Liver (tissue), 9 donors: ENCODE results near the gene CDC14A. TPM values are rescaled to one million over a fixed set of nuclear protein-coding genes. Genes with fewer than 3 reads are reported as not detected.

ENCODE experiments used
- DNase-seq: peaks from one replicate; pipeline ENCODE4 v3.0.0-alpha.2; 2017; ENCODE audit warnings: low spot score
- H3K27ac ChIP-seq, 2 donors: one replicate each; pipeline ENCODE4 v1.7.0; 2013; ENCODE audit warnings: inconsistent platforms in 2 of 2, low read length in 2 of 2, control low read depth in 1 of 2, low read depth in 1 of 2, mild to moderate bottlenecking in 1 of 2
- H3K27me3 ChIP-seq, 4 donors: one replicate each; pipeline versions ENCODE4 v1.6.1 to v1.7.0; 2013; ENCODE audit warnings: low read length in 3 of 4, inconsistent platforms in 1 of 4, mild to moderate bottlenecking in 1 of 4, moderate library complexity in 1 of 4; ENCODE audit not compliant: control insufficient read depth in 4 of 4, insufficient read depth in 4 of 4
- H3K36me3 ChIP-seq, 4 donors: one replicate each; pipeline versions ENCODE4 v1.6.1 to v1.7.0; 2013; ENCODE audit warnings: low read length in 3 of 4, mild to moderate bottlenecking in 3 of 4, low read depth in 1 of 4, moderate library complexity in 1 of 4; ENCODE audit not compliant: control insufficient read depth in 4 of 4, insufficient read depth in 3 of 4
- H3K4me1 ChIP-seq, 4 donors: one replicate each; pipeline versions ENCODE4 v1.6.1 to v1.7.0; 2013; ENCODE audit warnings: low read length in 3 of 4, mild to moderate bottlenecking in 3 of 4, moderate library complexity in 1 of 4; ENCODE audit not compliant: control insufficient read depth in 4 of 4, insufficient read depth in 4 of 4
- H3K4me3 ChIP-seq, 3 donors: one replicate each; pipeline versions ENCODE4 v1.6.1 to v1.7.0; 2013; ENCODE audit warnings: low read length in 3 of 3, control low read depth in 1 of 3, low read depth in 1 of 3, mild to moderate bottlenecking in 1 of 3
- H3K9ac ChIP-seq, 2 donors: one replicate each; pipeline ENCODE4 v1.7.0; 2013; ENCODE audit warnings: low read length in 2 of 2, mild to moderate bottlenecking in 2 of 2, moderate library complexity in 2 of 2, control low read depth in 1 of 2, low read depth in 1 of 2
- H3K9me3 ChIP-seq, 4 donors: one replicate each; pipeline versions ENCODE4 v1.6.1 to v1.7.0; 2013; ENCODE audit warnings: low read length in 3 of 4; ENCODE audit not compliant: control insufficient read depth in 4 of 4
- ATF3 ChIP-seq: IDR thresholded peaks from 2 replicates; pipeline ENCODE4 v1.6.1; 2016; ENCODE audit warnings: antibody characterized with exemption
- CTCF ChIP-seq: fragments of 150-350 bp; IDR thresholded peaks from 2 replicates; pipeline ENCODE4 v1.5.1; 2017; ENCODE audit warnings: improper control_type of control experiment, low read depth, low read length; ENCODE audit not compliant: missing input control
- EGR1 ChIP-seq, 2 donors: IDR thresholded peaks; 2 replicates each; pipeline ENCODE4 v1.6.1; 2016 to 2018; ENCODE audit warnings: antibody characterized with exemption in 2 of 2, low read depth in 2 of 2
- FOXA1 ChIP-seq: IDR thresholded peaks from 2 replicates; pipeline ENCODE4 v1.6.1; 2016; ENCODE audit warnings: antibody characterized with exemption
- FOXA2 ChIP-seq: IDR thresholded peaks from 2 replicates; pipeline ENCODE4 v1.6.1; 2016; ENCODE audit warnings: antibody characterized with exemption
- GABPA ChIP-seq, 2 donors: IDR thresholded peaks in 1 of 2; conservative IDR thresholded peaks in 1 of 2; 2 replicates each; pipeline ENCODE4 v1.6.1; 2016; ENCODE audit warnings: antibody characterized with exemption in 2 of 2, mild to moderate bottlenecking in 1 of 2, moderate library complexity in 1 of 2
- HNF4A ChIP-seq, 2 donors: conservative IDR thresholded peaks; 2 replicates each; pipeline ENCODE4 v1.6.1; 2016; ENCODE audit warnings: antibody characterized with exemption in 2 of 2, mild to moderate bottlenecking in 2 of 2
- HNF4G ChIP-seq: IDR thresholded peaks from 2 replicates; pipeline ENCODE4 v1.6.1; 2016; ENCODE audit warnings: antibody characterized with exemption
- MAX ChIP-seq: IDR thresholded peaks from 2 replicates; pipeline ENCODE4 v1.6.1; 2016; ENCODE audit warnings: antibody characterized with exemption
- NR2F2 ChIP-seq: IDR thresholded peaks from 2 replicates; pipeline ENCODE4 v1.6.1; 2016; ENCODE audit warnings: antibody characterized with exemption
- RAD21 ChIP-seq, 2 donors: IDR thresholded peaks; 2 replicates each; pipeline ENCODE4 v1.6.1; 2016; ENCODE audit warnings: antibody characterized with exemption in 2 of 2, mild to moderate bottlenecking in 2 of 2
- RXRA ChIP-seq, 2 donors: IDR thresholded peaks; 2 replicates each; pipeline ENCODE4 v1.6.1; 2017 to 2018; ENCODE audit warnings: antibody characterized with exemption in 2 of 2, mild to moderate bottlenecking in 1 of 2
- SP1 ChIP-seq: IDR thresholded peaks from 2 replicates; pipeline ENCODE4 v1.6.1; 2018; ENCODE audit warnings: antibody characterized with exemption, mild to moderate bottlenecking
- TAF1 ChIP-seq: conservative IDR thresholded peaks from 2 replicates; pipeline ENCODE4 v1.6.1; 2016; ENCODE audit warnings: antibody characterized with exemption, mild to moderate bottlenecking
- YY1 ChIP-seq: IDR thresholded peaks from 2 replicates; pipeline ENCODE4 v1.6.1; 2016; ENCODE audit warnings: antibody characterized with exemption, mild to moderate bottlenecking
- ZBTB33 ChIP-seq: IDR thresholded peaks from 2 replicates; pipeline ENCODE4 v1.6.1; 2016; ENCODE audit warnings: antibody characterized with exemption
- WGBS: extraction: QIAGEN DNeasy Blood & Tissue Kit; methylation state at CpG from one replicate; pipeline ENCODE4 v1.1.7; 2013; 5-methylcytosine and 5-hydroxymethylcytosine counted together
- polyA plus RNA-seq, 2 donors: library from polyadenylated mRNA; stranded (reverse) in 1 of 2; unstranded in 1 of 2; fragments of 200-250 nt in 1 of 2; fragments of >200 nt in 1 of 2; fragmentation: Nextera tagmentation in 1 of 2; extraction: Ambion mirVana in 1 of 2; gene quantifications; one replicate each; pipeline versions ENCODE4 v1.2.1 to v1.2.3, GENCODE V29; 2013 to 2015
- total RNA-seq, 2 donors: library from RNA; depleted of rRNA; stranded (reverse); fragments of >200 nt; gene quantifications; one replicate each; pipeline ENCODE4 v1.2.3, GENCODE V29; 2014
- TF ChIP-seq, protein P1 (sequence below): IDR thresholded peaks from 2 replicates; pipeline ENCODE4 v1.6.1; 2016; ENCODE audit warnings: antibody characterized with exemption, mild to moderate bottlenecking
- donor health status: healthy.
- donor health status: healthy.
- donor health status: healthy.
- donor health status: healthy.
- donor health status: healthy.

Gene CDC14A
- total and polyA plus RNA-seq, 4 donors: 0.39 to 4.1 (median 2.6) TPM

DNA sequence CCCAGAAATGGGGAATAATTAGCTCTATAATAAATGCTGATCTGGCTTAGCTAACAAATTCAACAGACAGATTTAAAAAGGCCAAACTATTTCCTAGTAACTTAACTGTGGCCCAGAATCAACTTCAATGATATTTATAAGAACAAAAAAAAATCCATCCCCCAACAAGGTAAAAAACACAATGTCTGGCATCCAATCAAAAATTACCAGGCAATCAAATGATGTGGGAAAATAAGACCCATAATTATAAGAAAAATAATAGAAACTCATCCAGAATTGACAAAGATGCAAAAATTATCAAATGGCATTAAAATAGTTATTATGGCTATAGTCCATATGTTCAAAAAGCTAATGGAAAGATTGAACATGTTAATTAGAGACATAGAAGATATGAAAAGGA, 42.4 kb upstream of the CDC14A start:
- Histone ChIP-seq H3K27ac (no peak overlapping the region), H3K4me3 (no peak overlapping the region), H3K36me3 (no peaks in the 10 kb centered on the region), H3K9me3 (no peaks in the 10 kb centered on the region), H3K4me1 (no peaks in the 10 kb centered on the region), H3K27me3 (no peaks in the 10 kb centered on the region), H3K9ac (no peak overlapping the region)
- DNase-seq: no peak
- TF ChIP-seq ZBTB33: no peak
- no peak for TF ChIP-seq HNF4G
- no peak for TF ChIP-seq MAX
- no peak for TF ChIP-seq HNF4A (conservative IDR thresholded peaks at IDR 0.05)
- TF ChIP-seq, protein P1, sequence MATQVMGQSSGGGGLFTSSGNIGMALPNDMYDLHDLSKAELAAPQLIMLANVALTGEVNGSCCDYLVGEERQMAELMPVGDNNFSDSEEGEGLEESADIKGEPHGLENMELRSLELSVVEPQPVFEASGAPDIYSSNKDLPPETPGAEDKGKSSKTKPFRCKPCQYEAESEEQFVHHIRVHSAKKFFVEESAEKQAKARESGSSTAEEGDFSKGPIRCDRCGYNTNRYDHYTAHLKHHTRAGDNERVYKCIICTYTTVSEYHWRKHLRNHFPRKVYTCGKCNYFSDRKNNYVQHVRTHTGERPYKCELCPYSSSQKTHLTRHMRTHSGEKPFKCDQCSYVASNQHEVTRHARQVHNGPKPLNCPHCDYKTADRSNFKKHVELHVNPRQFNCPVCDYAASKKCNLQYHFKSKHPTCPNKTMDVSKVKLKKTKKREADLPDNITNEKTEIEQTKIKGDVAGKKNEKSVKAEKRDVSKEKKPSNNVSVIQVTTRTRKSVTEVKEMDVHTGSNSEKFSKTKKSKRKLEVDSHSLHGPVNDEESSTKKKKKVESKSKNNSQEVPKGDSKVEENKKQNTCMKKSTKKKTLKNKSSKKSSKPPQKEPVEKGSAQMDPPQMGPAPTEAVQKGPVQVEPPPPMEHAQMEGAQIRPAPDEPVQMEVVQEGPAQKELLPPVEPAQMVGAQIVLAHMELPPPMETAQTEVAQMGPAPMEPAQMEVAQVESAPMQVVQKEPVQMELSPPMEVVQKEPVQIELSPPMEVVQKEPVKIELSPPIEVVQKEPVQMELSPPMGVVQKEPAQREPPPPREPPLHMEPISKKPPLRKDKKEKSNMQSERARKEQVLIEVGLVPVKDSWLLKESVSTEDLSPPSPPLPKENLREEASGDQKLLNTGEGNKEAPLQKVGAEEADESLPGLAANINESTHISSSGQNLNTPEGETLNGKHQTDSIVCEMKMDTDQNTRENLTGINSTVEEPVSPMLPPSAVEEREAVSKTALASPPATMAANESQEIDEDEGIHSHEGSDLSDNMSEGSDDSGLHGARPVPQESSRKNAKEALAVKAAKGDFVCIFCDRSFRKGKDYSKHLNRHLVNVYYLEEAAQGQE: no peak
- no peak for TF ChIP-seq SP1
- TF ChIP-seq FOXA1: no peak
- TF ChIP-seq ATF3: no peak
- TF ChIP-seq EGR1 (IDR thresholded peaks at IDR 0.05; ENCODE audit: low read depth in 2 of 2): no peak
- no peak for TF ChIP-seq FOXA2

GRCh38 chr1:100313382-100313781, 38.9 kb upstream of the CDC14A start:
- Histone ChIP-seq H3K9ac (no peak overlapping the region), H3K27me3 (no peaks in the 10 kb centered on the region), H3K36me3 (no peaks in the 10 kb centered on the region), H3K4me1 (no peaks in the 10 kb centered on the region), H3K27ac (no peak overlapping the region), H3K4me3 (no peak overlapping the region), H3K9me3 (peaks cover 1 to 8% (median 2%) of the 10 kb centered on the region in 4 donors)
- WGBS: 60% methylated on average over 4 of the region's 4 CpGs
- no peak for DNase-seq
- TF ChIP-seq FOXA2 (no peak), RXRA (IDR thresholded peaks at IDR 0.05) (no peak), RAD21 (IDR thresholded peaks at IDR 0.05) (no peak), SP1 (no peak), YY1 (no peak), MAX (no peak), EGR1 (IDR thresholded peaks at IDR 0.05; ENCODE audit: low read depth in 2 of 2) (no peak), TAF1 (no peak), GABPA (IDR thresholded peaks at IDR 0.05 in 1 of 2, conservative IDR thresholded peaks at IDR 0.05 in 1 of 2) (no peak), FOXA1 (no peak), HNF4G (no peak), ATF3 (no peak), NR2F2 (no peak), ZBTB33 (no peak), CTCF (no peak)
- TF ChIP-seq, protein P1: no peak
